DND-41 (cell line): ENCODE measurements around the gene CALB2.

ENCODE experiments used
- ATAC-seq: fragments of 200-7000 bp; cut with Tn5 transposase; 3 replicates; pipeline ENCODE4 v1.9.1; 2021; ENCODE audit warnings: low read depth; ENCODE audit not compliant: insufficient read depth
- DNase-seq: peaks from one replicate; pipeline ENCODE4 v3.0.0-alpha.2; 2020
- H2AFZ ChIP-seq: 2 replicates; pipeline ENCODE4 v1.6.0; 2012; ENCODE audit warnings: low read depth, low read length
- H3K27ac ChIP-seq: 2 replicates; pipeline ENCODE4 v1.5.1; 2012; ENCODE audit warnings: low read length, inconsistent platforms
- H3K27me3 ChIP-seq: fragments of 200-600 bp; sonication (generic); 2 replicates; pipeline ENCODE4 v1.6.0; 2012; ENCODE audit warnings: low read length, mild to moderate bottlenecking, inconsistent platforms; ENCODE audit not compliant: insufficient read depth, poor library complexity
- H3K36me3 ChIP-seq: 2 replicates; pipeline ENCODE4 v1.5.1; 2012; ENCODE audit warnings: low read length, inconsistent platforms; ENCODE audit not compliant: insufficient read depth
- H3K4me1 ChIP-seq: 2 replicates; pipeline ENCODE4 v1.5.1; 2012; ENCODE audit warnings: mild to moderate bottlenecking, low read length; ENCODE audit not compliant: insufficient read depth
- H3K4me2 ChIP-seq: 2 replicates; pipeline ENCODE4 v1.6.0; 2012; ENCODE audit warnings: mild to moderate bottlenecking, moderate library complexity, low read length, inconsistent platforms; ENCODE audit not compliant: insufficient read depth
- H3K4me3 ChIP-seq, 2 experiments: fragments of 200-600 bp in 1 of 2; shearing (Covaris generic) in 1 of 2; 2 replicates each; pipeline ENCODE4 v1.5.1; 2012 to 2016; ENCODE audit warnings: inconsistent platforms in 2 of 2, low read length in 2 of 2, mild to moderate bottlenecking in 2 of 2, low read depth in 1 of 2, moderate library complexity in 1 of 2
- H3K79me2 ChIP-seq: 2 replicates; pipeline ENCODE4 v1.6.0; 2012; ENCODE audit warnings: low read length, inconsistent platforms; ENCODE audit not compliant: insufficient read depth
- H3K9ac ChIP-seq: 2 replicates; pipeline ENCODE4 v1.6.0; 2012; ENCODE audit warnings: low read depth, mild to moderate bottlenecking, inconsistent platforms, low read length, moderate library complexity
- H3K9me3 ChIP-seq: 2 replicates; pipeline ENCODE4 v1.5.1; 2012; ENCODE audit warnings: low read length, moderate library complexity, mild to moderate bottlenecking, inconsistent platforms; ENCODE audit not compliant: insufficient read depth, severe bottlenecking
- H4K20me1 ChIP-seq: 2 replicates; pipeline ENCODE4 v1.6.0; 2012; ENCODE audit warnings: low read length; ENCODE audit not compliant: insufficient read depth
- CTCF ChIP-seq: IDR thresholded peaks from 2 replicates; pipeline ENCODE4 v1.5.1; 2012; ENCODE audit warnings: borderline replicate concordance, low read length, moderate library complexity, mild to moderate bottlenecking; ENCODE audit not compliant: poor library complexity, severe bottlenecking; ENCODE audit errors: extremely low read depth
- EZH2 ChIP-seq: IDR thresholded peaks from 3 replicates; pipeline ENCODE4 v1.6.1; 2012; ENCODE audit warnings: borderline replicate concordance, low read depth, mild to moderate bottlenecking, moderate library complexity, low read length, inconsistent platforms; ENCODE audit not compliant: severe bottlenecking

The CALB2 gene

GRCh38 chr16:71340406-71340805, 18.1 kb upstream of the CALB2 start:
- Histone ChIP-seq H3K4me1 (no peaks in the 10 kb centered on the region), H3K9ac (no peak overlapping the region), H3K9me3 (no peaks in the 10 kb centered on the region), H3K4me3 (no peak overlapping the region), H3K27me3 (no peaks in the 10 kb centered on the region), H3K79me2 (no peaks in the 10 kb centered on the region), H2AFZ (no peak overlapping the region), H3K4me2 (no peak overlapping the region), H3K36me3 (no peaks in the 10 kb centered on the region), H4K20me1 (0 out of 2 replicates have a peak, but pooled peaks cover 6% of the 10 kb centered on the region), H3K27ac (no peak overlapping the region)
- TF ChIP-seq EZH2 (no peak), CTCF (no peak)
- no peak for ATAC-seq
- no peak for DNase-seq

- Histone ChIP-seq H3K4me1 (no peaks in the 10 kb centered on the region), H3K27me3 (no peaks in the 10 kb centered on the region), H3K9me3 (no peaks in the 10 kb centered on the region), H3K9ac (no peak overlapping the region), H3K36me3 (no peaks in the 10 kb centered on the region), H3K4me3 (no peak overlapping the region), H3K4me2 (no peak overlapping the region), H2AFZ (no peak overlapping the region), H3K27ac (no peak overlapping the region), H3K79me2 (no peaks in the 10 kb centered on the region), H4K20me1 (0 out of 2 replicates have a peak, but pooled peaks cover 7% of the 10 kb centered on the region)
- ATAC-seq (no peak), DNase-seq (no peak)
- TF ChIP-seq EZH2 = no peak
- no peak for TF ChIP-seq CTCF
Measured at GRCh38 chr16:71341881-71342280, 16.6 kb upstream of the CALB2 start.

GRCh38 chr16:71343078-71343477, 15.4 kb upstream of the CALB2 start:
- Histone ChIP-seq H3K27ac (no peak overlapping the region), H3K4me3 (no peak overlapping the region), H3K79me2 (no peaks in the 10 kb centered on the region), H3K36me3 (no peaks in the 10 kb centered on the region), H3K27me3 (no peaks in the 10 kb centered on the region), H4K20me1 (0 out of 2 replicates have a peak, but pooled peaks cover 7% of the 10 kb centered on the region), H3K4me1 (no peaks in the 10 kb centered on the region), H3K9ac (no peak overlapping the region), H3K4me2 (no peak overlapping the region), H2AFZ (no peak overlapping the region), H3K9me3 (no peaks in the 10 kb centered on the region)
- DNase-seq = no peak
- TF ChIP-seq EZH2 (no peak), CTCF (no peak)
- no peak for ATAC-seq
